NCI-H345 (cell line): ENCODE data around the gene ERG28.
"Not testable (repeated sequence)": the region's sequence is repeated elsewhere in the genome, so short reads cannot be mapped to it uniquely, and the experiment has no call there.

Experiments
- DNase-seq: peaks from one replicate; lab custom pipeline; 2025; lab: John Stamatoyannopoulos, UW

ERG28 gene, protein sequence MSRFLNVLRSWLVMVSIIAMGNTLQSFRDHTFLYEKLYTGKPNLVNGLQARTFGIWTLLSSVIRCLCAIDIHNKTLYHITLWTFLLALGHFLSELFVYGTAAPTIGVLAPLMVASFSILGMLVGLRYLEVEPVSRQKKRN

GRCh38 chr14:75660630-75661498, at the start of gene ERG28, which contains the start of gene TTLL5:
Gene ERG28, minus strand, starts transcription at chr14:75660876. Its CDS starts 3,374 bp downstream, at chr14:75657502.
Gene TTLL5, plus strand, starts transcription at chr14:75661246. Its CDS starts 1,904 bp downstream, at chr14:75663150.
- DNase-seq: peak; percentile 99

GRCh38 chr14:75709207-75709812, 48.6 kb upstream of the ERG28 start:
- peak; percentile 33 for DNase-seq

DNA sequence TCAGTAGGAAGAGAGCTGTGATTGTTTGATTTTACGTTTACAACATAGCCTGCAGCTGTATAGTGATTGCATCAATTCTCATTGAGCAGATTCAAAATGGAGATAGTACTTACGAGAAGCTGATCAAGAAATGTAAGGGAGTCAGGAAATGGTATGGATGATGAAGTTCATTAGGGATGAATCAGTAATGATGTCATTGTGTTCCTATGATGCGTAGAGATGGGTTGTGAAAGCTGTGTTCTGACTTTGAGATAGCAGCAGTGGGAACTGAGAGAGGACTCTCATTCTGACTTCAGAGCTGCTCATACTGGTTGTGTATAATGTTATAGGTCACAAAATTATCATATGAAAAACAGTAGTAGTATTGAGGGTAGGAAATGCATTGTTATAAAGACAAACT, 44.3 kb upstream of the ERG28 start:
- no peak for DNase-seq

DNA sequence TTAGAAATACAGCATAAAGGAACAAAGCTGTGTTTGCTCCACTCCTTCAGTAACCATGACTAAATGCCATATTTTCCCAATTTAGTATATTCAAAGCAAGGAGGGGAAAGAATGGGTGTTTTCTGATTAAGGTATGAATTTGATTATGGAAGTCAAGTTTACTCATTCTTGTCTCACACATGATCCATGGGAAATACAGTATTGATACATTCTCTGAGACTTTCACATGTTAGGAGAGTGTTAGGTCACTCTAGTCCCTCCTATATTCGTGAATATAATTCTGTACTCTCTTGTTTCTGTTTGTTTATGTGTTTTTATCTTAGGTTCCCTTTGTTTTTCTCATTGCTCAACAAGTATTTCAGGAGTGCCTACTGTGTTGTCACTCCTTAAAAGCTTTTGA, 42.8 kb upstream of the ERG28 start:
- DNase-seq: no peak

DNA sequence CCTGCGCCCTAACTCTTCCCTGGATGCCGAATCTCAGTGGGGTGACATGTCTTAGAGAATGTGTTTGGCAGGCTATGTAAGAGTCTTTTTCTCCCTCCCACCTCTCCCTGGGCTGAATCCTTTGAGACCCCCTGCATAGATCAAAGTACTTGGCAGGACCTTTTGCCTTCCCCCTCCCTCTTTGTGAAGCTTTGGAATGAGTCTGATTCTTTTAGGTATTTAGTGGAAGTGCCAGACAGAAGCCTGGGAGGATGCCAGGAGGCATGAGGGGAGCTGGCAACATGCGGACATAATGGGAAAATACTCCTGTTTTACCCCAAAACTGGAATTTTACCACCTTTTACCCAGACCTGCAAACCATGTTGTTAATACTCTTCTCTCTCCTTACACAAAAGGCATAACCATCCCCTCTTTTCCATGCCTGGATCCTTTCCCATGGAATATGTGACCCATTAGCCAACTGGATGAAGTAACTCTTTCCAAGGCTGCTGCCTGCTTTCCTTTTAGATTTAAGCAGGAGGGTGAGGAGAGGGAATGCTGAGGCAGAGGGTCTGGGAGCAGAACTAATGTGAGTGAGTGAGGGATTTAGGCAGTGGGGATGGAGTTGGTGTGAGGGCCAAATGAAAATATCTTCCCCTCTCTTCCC, 42.1 kb upstream of the ERG28 start:
- no peak for DNase-seq

GRCh38 chr14:75702122-75702521, 41.4 kb upstream of the ERG28 start:
- no peak for DNase-seq

- DNase-seq: no peak
Observed at GRCh38 chr14:75700295-75700694, 39.6 kb upstream of the ERG28 start.

DNA sequence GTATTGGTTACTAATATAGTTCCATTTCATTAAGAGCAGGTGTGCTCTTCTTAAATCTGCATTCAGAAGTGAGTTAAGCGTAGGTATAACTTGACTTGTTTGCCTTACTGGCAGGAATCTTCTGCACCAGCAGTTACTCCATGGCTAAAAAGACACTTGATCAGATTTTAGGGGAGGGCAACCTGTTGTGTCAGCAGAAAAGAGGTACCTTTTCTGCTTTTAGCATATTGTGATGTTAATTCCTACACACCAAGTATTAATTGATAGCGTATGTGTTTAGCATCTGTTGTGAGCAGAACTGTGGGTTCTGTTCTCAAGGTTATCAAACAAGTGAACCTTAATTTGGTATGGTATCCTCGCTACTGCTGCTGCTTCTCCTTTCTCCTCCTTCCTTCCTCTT, 38.7 kb upstream of the ERG28 start:
- no peak for DNase-seq

GRCh38 chr14:75697918-75698317, 37.2 kb upstream of the ERG28 start:
- DNase-seq: no peak

- no peak for DNase-seq
Observed at GRCh38 chr14:75697386-75697785, 36.7 kb upstream of the ERG28 start.

DNA sequence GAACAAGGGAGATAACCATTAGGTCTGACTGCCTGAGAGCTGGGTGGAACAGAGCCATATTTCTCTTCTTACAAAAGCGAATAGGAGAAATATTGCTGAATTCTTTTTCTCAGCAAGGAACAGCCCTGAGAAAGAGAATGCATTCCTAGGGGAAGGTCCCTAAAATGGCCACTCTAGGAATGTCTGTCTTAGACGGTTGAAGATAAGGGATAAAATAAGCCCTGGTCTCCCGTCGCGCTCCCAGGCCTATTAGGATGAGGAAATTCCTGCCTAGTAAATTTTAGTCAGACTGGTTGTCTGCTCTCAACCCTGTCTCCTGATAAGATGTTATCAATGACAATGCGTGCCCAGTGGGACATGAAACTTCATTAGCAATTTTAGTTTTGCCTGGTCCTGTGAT, 34.3 kb upstream of the ERG28 start:
- not testable (repeated sequence) for DNase-seq

DNA sequence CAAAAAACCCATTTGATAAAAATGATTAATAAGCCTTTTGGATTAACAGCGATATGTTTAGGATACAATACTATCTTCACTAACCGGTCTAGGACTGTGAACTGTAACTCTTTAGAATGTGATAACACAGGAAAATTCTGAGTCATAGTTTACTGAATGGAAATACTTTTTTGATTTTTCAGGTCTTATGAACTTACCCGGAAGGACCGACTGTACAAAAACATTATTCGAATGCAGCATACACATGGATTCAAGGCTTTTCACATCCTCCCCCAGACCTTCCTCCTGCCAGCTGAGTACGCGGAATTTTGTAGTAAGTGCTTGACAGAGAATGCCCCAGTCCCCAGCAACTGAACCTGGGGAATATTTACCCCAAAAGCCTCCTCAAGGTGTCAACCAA, 29.3 kb upstream of the ERG28 start:
- no peak for DNase-seq

DNA sequence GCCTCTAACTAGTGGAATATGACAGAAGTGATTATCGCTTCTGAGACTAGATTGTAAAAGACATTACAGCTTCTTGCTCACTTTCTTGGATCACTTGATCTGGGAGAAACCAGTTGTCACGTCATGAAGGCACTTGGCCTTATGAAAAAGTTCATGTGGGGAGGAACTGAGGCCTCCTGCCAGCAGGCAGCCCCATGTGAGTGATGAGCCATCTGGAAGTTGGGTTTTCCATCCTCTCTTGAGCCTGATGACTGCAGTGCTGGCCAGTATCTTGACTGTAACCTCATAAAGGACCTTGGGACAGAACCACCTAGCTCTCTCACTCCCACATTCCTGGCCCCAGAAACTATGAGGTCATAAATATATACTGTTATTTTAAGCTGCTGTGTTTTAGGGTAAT, 28.3 kb upstream of the ERG28 start:
- no peak for DNase-seq

DNA sequence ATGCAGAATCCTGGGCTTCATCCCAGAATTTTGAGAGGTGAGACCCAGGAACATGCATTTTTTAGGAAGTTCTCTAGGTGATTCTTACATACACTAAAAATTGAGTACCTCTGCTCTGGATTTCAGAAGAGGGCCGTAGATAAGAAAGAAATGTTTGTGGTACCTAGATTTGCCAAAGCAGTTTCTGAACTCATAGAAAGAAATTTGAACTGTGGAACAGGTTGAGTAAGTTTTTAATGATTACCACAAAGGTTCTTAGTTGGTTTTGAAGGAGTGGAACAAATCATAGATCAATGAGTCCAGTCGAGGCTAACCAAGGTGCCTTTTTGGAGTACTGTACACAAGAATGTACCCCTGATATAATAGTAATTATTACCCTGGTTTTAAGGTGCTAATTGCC, 25.2 kb upstream of the ERG28 start:
- DNase-seq: no peak

GRCh38 chr14:75675265-75675960, 14.7 kb upstream of the ERG28 start:
- no peak for DNase-seq

DNA sequence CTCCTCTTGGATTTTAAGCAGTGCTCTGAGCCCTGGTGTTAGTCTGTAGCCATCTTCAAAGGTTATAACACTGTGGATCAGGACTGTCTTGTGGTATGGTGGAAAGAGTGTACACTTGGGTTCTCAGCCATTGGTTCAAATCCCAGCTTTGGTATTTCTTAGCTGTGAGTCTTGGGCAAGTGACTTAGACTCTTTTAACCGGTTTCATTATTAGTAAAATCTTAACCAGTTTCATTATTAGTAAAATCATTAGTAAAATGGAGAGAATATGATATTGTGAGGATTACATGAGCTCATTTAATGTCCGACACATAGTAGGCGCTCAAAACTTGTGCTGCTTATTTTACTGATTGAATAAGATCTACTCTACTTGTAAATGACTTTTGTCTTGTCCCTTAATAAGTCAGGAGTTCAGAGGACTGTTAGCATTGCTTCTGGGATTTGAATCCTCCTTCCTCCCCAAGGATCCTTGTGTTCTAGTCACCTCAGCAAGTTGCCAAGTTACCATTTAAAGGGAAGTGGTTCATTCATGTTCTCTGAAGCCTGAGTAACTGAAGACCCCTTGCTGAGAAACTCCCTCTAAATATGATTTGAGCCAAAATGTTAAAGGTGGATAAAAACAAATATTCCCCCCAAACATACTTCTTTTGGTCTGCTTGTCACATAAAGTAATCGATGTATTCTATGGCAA, 12.8 kb upstream of the ERG28 start:
- DNase-seq: no peak

DNA sequence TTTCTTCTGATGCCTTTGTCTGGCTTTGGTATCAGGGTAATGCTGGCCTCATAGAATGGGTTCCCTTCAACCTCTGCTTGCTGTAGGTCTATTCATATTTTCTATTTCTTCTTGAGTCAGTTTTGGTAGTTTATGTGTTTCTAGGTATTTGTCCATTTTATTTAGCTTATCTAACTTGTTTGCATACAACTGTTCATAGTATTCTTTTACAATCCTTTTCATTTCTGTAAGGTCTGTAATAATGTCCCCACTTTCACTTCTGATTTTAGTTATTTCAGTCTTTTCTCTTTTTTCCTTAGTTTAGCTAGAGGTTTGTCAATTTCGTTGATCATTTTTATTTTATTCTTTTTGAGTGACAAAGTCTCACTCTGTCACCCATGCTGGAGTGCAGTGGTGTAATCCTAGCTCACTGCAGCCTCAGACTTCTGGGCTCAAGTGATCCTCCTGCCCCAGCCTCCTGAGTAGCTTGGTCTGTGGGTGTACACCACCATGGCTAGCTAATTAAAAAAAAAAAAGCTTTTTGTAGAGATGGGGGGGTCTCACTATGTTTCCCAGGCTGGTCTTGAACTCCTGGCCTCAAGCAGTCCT, 12.0 kb upstream of the ERG28 start:
- DNase-seq: no peak

GRCh38 chr14:75667099-75667765, 6.6 kb upstream of the ERG28 start:
- no peak for DNase-seq

DNA sequence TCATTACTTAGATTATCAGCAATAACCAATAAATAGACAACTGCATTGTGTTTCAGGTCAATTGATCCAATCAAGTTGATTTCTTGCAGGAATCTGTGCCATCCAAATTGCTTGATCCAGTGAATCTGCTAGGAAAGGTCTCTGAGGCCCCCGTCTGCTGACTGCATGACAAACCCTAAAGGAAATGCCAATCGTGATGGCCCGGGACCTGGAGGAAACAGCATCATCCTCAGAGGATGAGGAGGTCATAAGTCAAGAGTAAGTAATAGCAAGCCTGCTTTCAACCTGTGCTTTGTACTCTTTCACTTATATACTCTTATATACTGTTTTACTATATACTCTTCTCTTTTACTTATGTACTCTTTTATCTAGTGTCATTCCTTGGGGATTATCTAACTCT, 2.3 kb upstream of the ERG28 start:
- DNase-seq: no peak

DNA sequence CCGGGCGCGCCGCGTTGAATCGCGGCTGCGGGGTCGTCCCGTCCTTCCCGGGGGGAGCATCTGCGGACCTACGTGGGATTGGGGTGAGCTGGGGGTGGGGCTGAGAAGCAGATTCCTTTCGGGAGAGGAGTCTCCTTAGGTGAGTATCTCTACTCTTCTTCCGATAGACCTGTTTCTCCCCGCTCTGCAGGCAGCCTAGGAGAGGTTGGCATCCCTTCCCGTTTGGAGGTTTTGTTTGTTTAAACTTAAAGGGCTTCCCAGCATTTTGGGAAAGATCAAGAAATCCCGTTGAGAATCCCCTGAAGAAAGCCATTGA, 781 bp upstream of the ERG28 start:
- no peak for DNase-seq

DNA sequence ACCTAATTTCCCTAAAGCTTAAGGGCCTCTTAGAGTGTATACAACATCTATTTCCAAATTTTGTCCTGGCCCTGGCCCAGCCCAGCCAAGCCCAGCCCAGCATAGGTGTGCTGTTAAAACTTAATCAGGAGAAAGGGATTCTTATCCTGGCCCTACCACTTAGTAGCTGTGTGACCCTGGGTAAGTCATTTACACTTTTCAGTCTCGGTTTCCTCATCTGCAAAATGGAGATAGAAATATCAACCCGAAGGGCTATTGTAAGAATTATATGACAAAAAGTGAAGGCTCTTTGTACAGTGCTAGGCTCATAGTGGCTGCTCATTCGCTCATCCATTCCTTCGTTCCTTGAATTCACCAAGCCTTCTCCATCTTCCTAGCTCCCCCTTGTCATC, 442 bp downstream of the ERG28 start:
- DNase-seq: no peak
